Loucy (cell line): ENCODE measurements around the gene SUPT6H.

Experiments
- H2AFZ ChIP-seq: fragments of 200-600 bp; sonication (generic); 2 replicates; pipeline ENCODE4 v1.6.0; 2016; ENCODE audit warnings: antibody characterized with exemption, mild to moderate bottlenecking, low read length, moderate library complexity
- H3F3A ChIP-seq: fragments of 200-600 bp; 2 replicates; pipeline ENCODE4 v1.6.0; 2016; ENCODE audit warnings: antibody characterized with exemption, low read depth, mild to moderate bottlenecking
- H3K27me3 ChIP-seq: fragments of 200-600 bp; sonication (generic); 2 replicates; pipeline ENCODE4 v1.6.1; 2014; ENCODE audit warnings: low read length, mild to moderate bottlenecking; ENCODE audit not compliant: insufficient read depth, poor library complexity, severe bottlenecking
- H3K36me3 ChIP-seq: fragments of 200-600 bp; sonication (generic); 2 replicates; pipeline ENCODE4 v1.6.1; 2016; ENCODE audit warnings: low read length; ENCODE audit not compliant: insufficient read depth
- H3K4me1 ChIP-seq: fragments of 200-600 bp; sonication (generic); 2 replicates; pipeline ENCODE4 v1.5.1; 2014; ENCODE audit warnings: low read length, mild to moderate bottlenecking; ENCODE audit not compliant: insufficient read depth, poor library complexity, severe bottlenecking
- H3K4me2 ChIP-seq: fragments of 200-600 bp; sonication (generic); 2 replicates; pipeline ENCODE4 v1.6.0; 2014; ENCODE audit warnings: antibody characterized with exemption, low read length, low read depth, mild to moderate bottlenecking; ENCODE audit not compliant: poor library complexity, severe bottlenecking
- H3K4me3 ChIP-seq: fragments of 200-600 bp; sonication (generic); 2 replicates; pipeline ENCODE4 v1.5.1; 2014; ENCODE audit warnings: low read length, mild to moderate bottlenecking, mixed read lengths; ENCODE audit not compliant: poor library complexity, severe bottlenecking
- H3K79me2 ChIP-seq: fragments of 200-600 bp; sonication (generic); 2 replicates; pipeline ENCODE4 v1.6.1; 2014; ENCODE audit warnings: low read length; ENCODE audit not compliant: insufficient read depth
- H3K9ac ChIP-seq: fragments of 200-600 bp; sonication (generic); 2 replicates; pipeline ENCODE4 v1.6.0; 2014; ENCODE audit warnings: mild to moderate bottlenecking, low read depth, low read length, moderate library complexity; ENCODE audit not compliant: poor library complexity, severe bottlenecking
- H3K9me2 ChIP-seq: fragments of 200-600 bp; sonication (generic); replicated peaks from 2 replicates; pipeline ENCODE4 v1.6.1; 2016; ENCODE audit warnings: low read depth, low read length, mixed read lengths
- H3K9me3 ChIP-seq: fragments of 200-600 bp; sonication (generic); 2 replicates; pipeline ENCODE4 v1.6.1; 2014; ENCODE audit warnings: mild to moderate bottlenecking, antibody characterized with exemption, low read length, low read depth; ENCODE audit not compliant: insufficient read depth
- H4K20me1 ChIP-seq: fragments of 200-600 bp; sonication (generic); 2 replicates; pipeline ENCODE4 v1.6.0; 2014; ENCODE audit warnings: antibody characterized with exemption, low read length, mild to moderate bottlenecking; ENCODE audit not compliant: insufficient read depth, poor library complexity, severe bottlenecking
- EZH2phosphoT487 ChIP-seq: fragments of 200-600 bp; IDR thresholded peaks from 2 replicates; pipeline ENCODE4 v1.6.1; 2018; ENCODE audit warnings: antibody characterized with exemption, mild to moderate bottlenecking, moderate library complexity, borderline replicate concordance
- TF ChIP-seq, protein P1 (sequence below): fragments of 200-600 bp; sonication (generic); conservative IDR thresholded peaks from 2 replicates; pipeline ENCODE4 v1.5.1; 2014; ENCODE audit warnings: mild to moderate bottlenecking, antibody characterized with exemption, low read length

Gene SUPT6H

DNA sequence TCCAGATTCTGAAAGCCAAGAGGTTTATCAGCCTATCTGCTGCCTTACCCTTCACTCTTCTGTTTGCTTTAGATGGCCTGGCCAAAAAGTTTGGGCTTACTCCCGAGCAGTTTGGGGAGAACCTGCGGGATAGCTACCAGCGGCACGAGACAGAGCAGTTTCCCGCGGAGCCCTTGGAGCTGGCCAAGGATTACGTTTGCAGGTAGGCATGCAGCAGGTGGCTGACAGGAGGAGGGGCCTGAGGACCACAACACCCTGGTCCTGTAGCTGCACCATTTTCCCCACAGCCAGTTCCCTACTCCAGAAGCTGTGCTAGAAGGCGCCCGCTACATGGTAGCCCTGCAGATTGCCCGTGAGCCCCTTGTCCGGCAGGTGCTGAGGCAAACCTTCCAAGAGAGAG, 20.6 kb downstream of the SUPT6H start:
- Histone ChIP-seq H3K79me2 (no peaks in the 10 kb centered on the region), H3K4me2 (no peak overlapping the region), H3K9me2 (no peaks in the 10 kb centered on the region), H3K27me3 (no peaks in the 10 kb centered on the region), H3K36me3 (peaks cover 84% of the 10 kb centered on the region; the same call in 1 of the 2 replicates), H3K4me1 (no peaks in the 10 kb centered on the region), H3K4me3 (no peak overlapping the region), H3K9ac (no peak overlapping the region), H2AFZ (no peak overlapping the region), H4K20me1 (no peaks in the 10 kb centered on the region), H3F3A (no peaks in the 10 kb centered on the region), H3K9me3 (no peaks in the 10 kb centered on the region)
- no peak for TF ChIP-seq EZH2phosphoT487
- TF ChIP-seq, protein P1, sequence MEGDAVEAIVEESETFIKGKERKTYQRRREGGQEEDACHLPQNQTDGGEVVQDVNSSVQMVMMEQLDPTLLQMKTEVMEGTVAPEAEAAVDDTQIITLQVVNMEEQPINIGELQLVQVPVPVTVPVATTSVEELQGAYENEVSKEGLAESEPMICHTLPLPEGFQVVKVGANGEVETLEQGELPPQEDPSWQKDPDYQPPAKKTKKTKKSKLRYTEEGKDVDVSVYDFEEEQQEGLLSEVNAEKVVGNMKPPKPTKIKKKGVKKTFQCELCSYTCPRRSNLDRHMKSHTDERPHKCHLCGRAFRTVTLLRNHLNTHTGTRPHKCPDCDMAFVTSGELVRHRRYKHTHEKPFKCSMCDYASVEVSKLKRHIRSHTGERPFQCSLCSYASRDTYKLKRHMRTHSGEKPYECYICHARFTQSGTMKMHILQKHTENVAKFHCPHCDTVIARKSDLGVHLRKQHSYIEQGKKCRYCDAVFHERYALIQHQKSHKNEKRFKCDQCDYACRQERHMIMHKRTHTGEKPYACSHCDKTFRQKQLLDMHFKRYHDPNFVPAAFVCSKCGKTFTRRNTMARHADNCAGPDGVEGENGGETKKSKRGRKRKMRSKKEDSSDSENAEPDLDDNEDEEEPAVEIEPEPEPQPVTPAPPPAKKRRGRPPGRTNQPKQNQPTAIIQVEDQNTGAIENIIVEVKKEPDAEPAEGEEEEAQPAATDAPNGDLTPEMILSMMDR, result no peak

DNA sequence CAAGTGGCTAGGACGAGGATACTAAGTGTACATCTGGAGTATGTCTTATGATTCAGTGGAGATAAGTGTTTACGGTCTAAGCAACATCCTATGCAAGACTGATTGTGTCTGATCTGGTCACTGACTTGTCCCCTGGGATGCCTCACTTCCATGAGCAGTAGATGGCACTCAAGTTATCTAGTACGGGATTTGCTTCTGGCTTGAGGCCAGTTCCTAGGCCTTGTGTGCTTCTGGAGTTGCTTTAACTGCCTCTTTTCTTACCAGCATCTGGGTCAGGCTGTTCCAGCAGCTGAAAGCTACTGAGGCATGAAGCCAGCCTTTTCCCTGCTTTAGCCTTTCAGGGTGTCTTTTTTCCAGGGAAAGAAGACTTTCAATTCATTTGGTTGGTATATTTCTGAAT, 23.0 kb downstream of the SUPT6H start:
- Histone ChIP-seq H3F3A (no peaks in the 10 kb centered on the region), H4K20me1 (no peaks in the 10 kb centered on the region), H3K79me2 (no peaks in the 10 kb centered on the region), H2AFZ (no peak overlapping the region), H3K9me3 (no peaks in the 10 kb centered on the region), H3K9me2 (no peaks in the 10 kb centered on the region), H3K9ac (no peak overlapping the region), H3K4me1 (no peaks in the 10 kb centered on the region), H3K4me3 (no peak overlapping the region), H3K4me2 (no peak overlapping the region), H3K36me3 (peaks cover 89% of the 10 kb centered on the region), H3K27me3 (no peaks in the 10 kb centered on the region)
- TF ChIP-seq EZH2phosphoT487, result no peak
- TF ChIP-seq, protein P1, result no peak

- Histone ChIP-seq H4K20me1 (no peaks in the 10 kb centered on the region), H3K4me1 (no peaks in the 10 kb centered on the region), H3K4me3 (no peak overlapping the region), H3K36me3 (peaks cover 93% of the 10 kb centered on the region), H3K9me2 (no peaks in the 10 kb centered on the region), H3K9ac (no peak overlapping the region), H3K27me3 (no peaks in the 10 kb centered on the region), H3F3A (no peaks in the 10 kb centered on the region), H3K9me3 (no peaks in the 10 kb centered on the region), H2AFZ (no peak overlapping the region), H3K79me2 (no peaks in the 10 kb centered on the region), H3K4me2 (no peak overlapping the region)
- TF ChIP-seq, protein P1, result no peak
- no peak for TF ChIP-seq EZH2phosphoT487
Observed at GRCh38 chr17:28685366-28685765, 23.4 kb downstream of the SUPT6H start.
